GM12873 (cell line): ENCODE results near the gene PAF1.

Source experiments
- CTCF ChIP-seq: IDR thresholded peaks from 2 replicates; pipeline ENCODE4 v1.5.1; 2012; ENCODE audit warnings: low read depth, mild to moderate bottlenecking, moderate library complexity, low read length, control low read depth; ENCODE audit not compliant: insufficient read depth; ENCODE audit errors: missing control alignments

The PAF1 gene

DNA sequence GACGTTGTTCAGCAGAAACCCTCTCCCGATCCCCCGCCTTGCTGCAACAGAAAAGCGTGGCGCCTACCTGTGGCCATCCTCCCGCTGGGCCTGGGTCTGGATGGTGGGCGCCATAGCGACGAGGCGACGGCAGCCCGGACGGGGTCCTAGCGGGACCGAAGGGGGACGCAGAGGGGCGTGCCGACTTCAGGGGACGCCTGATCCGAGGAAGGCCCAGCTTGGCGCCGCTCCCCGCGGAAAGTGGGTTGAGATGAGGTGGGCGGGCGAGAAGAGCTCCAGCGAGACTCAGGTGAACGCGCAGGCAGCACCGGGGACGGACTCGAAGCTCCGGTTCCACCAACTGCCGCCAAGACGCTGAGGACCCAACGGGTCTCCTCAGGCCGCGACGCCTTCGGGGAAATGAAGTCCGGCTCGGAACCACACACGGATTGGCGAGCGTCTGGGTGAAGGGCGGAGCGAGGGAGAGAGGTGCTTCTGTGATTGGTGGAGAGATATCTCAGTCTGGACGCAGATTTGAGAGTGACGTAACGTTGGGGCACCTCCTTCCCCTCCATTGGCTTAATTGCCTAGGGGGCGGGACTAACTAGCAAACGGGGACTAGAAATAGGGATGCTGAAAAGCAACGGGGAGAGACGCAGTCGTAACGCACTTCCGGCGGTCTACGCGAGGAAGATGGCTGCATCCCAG is at the start of gene PAF1, which contains the start of gene MED29:
Gene PAF1 (minus strand): TSS at position 356 of the 687 bp plus-strand sequence. CDS start 242 bp downstream, at position 114.
Gene MED29 (plus strand): TSS at position 628 of the 687 bp plus-strand sequence. CDS start 45 bp downstream, at position 673.
- peak; percentile 22 for TF ChIP-seq CTCF

DNA sequence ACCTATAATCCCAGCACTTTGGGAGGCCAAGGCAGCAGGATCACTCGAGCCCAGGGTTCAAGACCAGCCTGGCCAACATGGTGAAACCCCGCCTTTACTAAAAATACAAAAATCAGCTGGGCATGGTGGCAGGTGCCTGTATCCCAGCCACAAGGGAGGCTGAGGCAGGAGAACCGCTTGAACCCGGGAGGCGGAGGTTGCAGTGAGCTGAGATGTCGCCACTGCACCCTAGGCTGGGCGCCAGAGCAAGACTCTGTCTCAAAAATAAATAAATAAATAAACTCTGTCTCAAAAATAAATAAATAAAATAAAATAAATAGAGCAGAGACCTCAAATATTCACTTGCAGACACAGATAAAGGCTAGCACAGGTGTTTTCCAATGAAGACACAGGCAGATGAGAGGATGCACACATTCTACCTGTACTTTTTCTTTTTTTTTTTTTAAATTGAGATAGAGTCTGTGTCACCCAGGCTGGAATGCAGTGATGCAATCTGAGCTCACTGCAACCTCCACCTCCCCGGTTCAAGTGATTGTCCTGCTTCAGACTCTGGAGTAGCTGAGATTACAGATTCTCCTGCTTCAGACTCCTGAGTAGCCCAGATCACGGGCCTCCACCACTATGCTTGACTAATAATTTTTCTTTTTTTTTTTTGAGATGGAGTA is 47.5 kb upstream of the PAF1 start:
- no peak for TF ChIP-seq CTCF

DNA sequence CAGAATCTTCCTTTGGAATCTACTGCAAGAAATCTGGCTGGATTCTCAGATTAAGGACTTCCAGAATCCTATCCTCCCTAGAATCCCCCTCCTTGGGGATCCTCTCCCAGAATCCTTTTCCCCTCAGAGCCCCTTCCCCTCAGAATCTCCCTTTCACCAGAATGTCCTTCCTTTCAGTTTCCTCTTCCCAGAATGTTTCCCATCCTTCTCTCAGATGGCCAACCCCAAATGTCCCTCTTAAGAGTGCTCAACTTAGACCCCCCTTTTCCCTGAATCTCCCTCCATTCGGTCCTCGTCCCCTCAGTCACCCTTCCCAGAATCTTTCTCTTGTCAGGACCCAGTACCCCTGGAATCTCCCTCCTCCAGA is 45.4 kb upstream of the PAF1 start:
- TF ChIP-seq CTCF, result no peak

GRCh38 chr19:39435499-39436349 is 44.8 kb upstream of the PAF1 start, which contains the start of gene RPS16:
Gene RPS16, minus strand, starts transcription at chr19:39435949. Its CDS starts 54 bp downstream, at chr19:39435895.
- TF ChIP-seq CTCF, result no peak

- no peak for TF ChIP-seq CTCF
Measured at GRCh38 chr19:39434123-39435076, 43.5 kb upstream of the PAF1 start.

DNA sequence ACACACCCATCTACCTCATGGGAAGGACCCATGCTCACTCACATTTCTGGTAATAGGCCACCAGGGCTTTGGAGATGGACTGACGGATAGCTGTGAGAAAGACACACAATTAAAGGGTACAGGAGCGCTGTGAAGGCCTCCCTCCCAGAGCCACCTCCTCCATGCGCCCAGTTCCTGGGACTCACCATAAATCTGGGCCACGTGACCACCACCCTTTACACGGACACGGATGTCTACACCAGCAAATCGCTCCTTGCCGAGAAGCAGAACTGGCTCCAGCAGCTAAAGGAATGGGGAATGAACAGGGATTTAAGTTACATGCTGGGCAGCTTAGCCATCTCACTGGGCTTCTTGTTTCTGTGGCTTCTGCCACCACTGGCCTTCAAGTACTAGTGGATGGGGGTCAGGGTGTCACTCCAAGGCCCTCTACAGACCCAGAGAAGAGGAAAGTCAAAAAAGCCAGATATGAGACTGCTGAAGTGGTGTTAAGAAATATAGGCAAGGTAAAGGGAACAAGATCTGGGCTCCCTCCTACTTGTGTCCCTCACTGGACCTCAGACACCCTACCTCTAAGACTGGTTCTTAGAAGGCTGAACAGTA is 42.7 kb upstream of the PAF1 start:
- TF ChIP-seq CTCF, result no peak
